ENCODE results near the gene ANKRD29.

- TF ChIP-seq CTCF (IDR thresholded peaks at IDR 0.05) (no peak), EP300 (IDR thresholded peaks at IDR 0.05) (no peak), POLR2A (IDR thresholded peaks at IDR 0.05) (no peak), POLR2AphosphoS5 (IDR thresholded peaks at IDR 0.05) (no peak)
Measured at GRCh38 chr18:23626451-23627279, 36.0 kb downstream of the ANKRD29 start.

All from stomach (tissue), 4 donors.